MCF 10A (cell line): ENCODE measurements around the gene MAEA. TPM values are rescaled to one million over a fixed set of nuclear protein-coding genes. Genes with fewer than 3 reads are reported as not detected.

Experiments used
- BruUV-seq: library from RNA; stranded (reverse); fragments of 400-500 nt; replicated peaks from 2 replicates; lab custom pipeline; 2021; lab: Mats Ljungman, UMichigan
- CTCF ChIA-PET: fragments of 300-600 bp; sonication (Branson Sonifier 250); formaldehyde crosslinking; extraction: SDS; loops from one replicate; lab custom pipeline; 2021; ENCODE audit warnings: antibody characterized with exemption, inconsistent platforms; lab: Yijun Ruan, JAX
- POLR2A ChIA-PET: fragments of 300-600, 350-650 bp; sonication (Branson Sonifier 250); formaldehyde crosslinking; extraction: SDS; loops from one replicate; lab custom pipeline; 2020; ENCODE audit warnings: antibody characterized with exemption, inconsistent platforms; lab: Yijun Ruan, JAX
- DNase-seq: peaks from one replicate; pipeline ENCODE4 v3.0.0-alpha.2; 2018; ENCODE audit not compliant: unreplicated experiment
- H3K27ac Mint-ChIP-seq: one replicate; pipeline ENCODE4 v1.8.0; 2022; ENCODE audit warnings: mild to moderate bottlenecking, low read depth, mixed read lengths; ENCODE audit not compliant: unreplicated experiment
- H3K27me3 Mint-ChIP-seq: one replicate; pipeline ENCODE4 v1.8.0; 2022; ENCODE audit warnings: mixed read lengths; ENCODE audit not compliant: insufficient read depth, unreplicated experiment
- H3K36me3 Mint-ChIP-seq: one replicate; pipeline ENCODE4 v1.8.0; 2022; ENCODE audit warnings: mild to moderate bottlenecking, moderate library complexity, mixed read lengths; ENCODE audit not compliant: insufficient read depth, unreplicated experiment
- H3K4me1 Mint-ChIP-seq: one replicate; pipeline ENCODE4 v1.8.0; 2022; ENCODE audit warnings: mixed read lengths; ENCODE audit not compliant: insufficient read depth, unreplicated experiment
- H3K4me3 Mint-ChIP-seq: one replicate; pipeline ENCODE4 v1.8.0; 2022; ENCODE audit warnings: mild to moderate bottlenecking, moderate library complexity, mixed read lengths; ENCODE audit not compliant: unreplicated experiment
- H3K9me3 Mint-ChIP-seq: one replicate; pipeline ENCODE4 v1.8.0; 2022; ENCODE audit warnings: mixed read lengths; ENCODE audit not compliant: unreplicated experiment
- intact Hi-C: fragments of 100-400 bp; cut with micrococcal nuclease; formaldehyde crosslinking; loops from 2 replicates; pipeline ENCODE4 v1.14.1; 2022
- total RNA-seq: library from RNA; stranded (reverse); gene quantifications from 2 replicates; pipeline ENCODE4 v1.2.3, GENCODE V29; 2022
- TF ChIP-seq, protein P1 (sequence below): fragments of 200-600 bp; IDR thresholded peaks from one replicate; pipeline ENCODE4 v1.8.0; 2022; ENCODE audit warnings: antibody characterized with exemption, mild to moderate bottlenecking; ENCODE audit not compliant: unreplicated experiment

MAEA gene
- total RNA-seq, 1 experiment from 2014 or later = 89.6 TPM

GRCh38 chr4:1381944-1382541, 92.4 kb downstream of the MAEA start:
- Mint-ChIP-seq H3K4me1 (no peaks in the 10 kb centered on the region), H3K4me3 (no peak overlapping the region), H3K27ac (no peak overlapping the region), H3K27me3 (no peaks in the 10 kb centered on the region), H3K9me3 (no peaks in the 10 kb centered on the region), H3K36me3 (peaks cover 33% of the 10 kb centered on the region)
- CTCF ChIA-PET = interaction anchor here (0.6 kb wide), 1 partner anchor 190 kb away, joined by 3 read pairs; no protein-coding TSS in a partner anchor
- no peak for DNase-seq
- intact Hi-C loops = no loop called here
- TF ChIP-seq, protein P1, sequence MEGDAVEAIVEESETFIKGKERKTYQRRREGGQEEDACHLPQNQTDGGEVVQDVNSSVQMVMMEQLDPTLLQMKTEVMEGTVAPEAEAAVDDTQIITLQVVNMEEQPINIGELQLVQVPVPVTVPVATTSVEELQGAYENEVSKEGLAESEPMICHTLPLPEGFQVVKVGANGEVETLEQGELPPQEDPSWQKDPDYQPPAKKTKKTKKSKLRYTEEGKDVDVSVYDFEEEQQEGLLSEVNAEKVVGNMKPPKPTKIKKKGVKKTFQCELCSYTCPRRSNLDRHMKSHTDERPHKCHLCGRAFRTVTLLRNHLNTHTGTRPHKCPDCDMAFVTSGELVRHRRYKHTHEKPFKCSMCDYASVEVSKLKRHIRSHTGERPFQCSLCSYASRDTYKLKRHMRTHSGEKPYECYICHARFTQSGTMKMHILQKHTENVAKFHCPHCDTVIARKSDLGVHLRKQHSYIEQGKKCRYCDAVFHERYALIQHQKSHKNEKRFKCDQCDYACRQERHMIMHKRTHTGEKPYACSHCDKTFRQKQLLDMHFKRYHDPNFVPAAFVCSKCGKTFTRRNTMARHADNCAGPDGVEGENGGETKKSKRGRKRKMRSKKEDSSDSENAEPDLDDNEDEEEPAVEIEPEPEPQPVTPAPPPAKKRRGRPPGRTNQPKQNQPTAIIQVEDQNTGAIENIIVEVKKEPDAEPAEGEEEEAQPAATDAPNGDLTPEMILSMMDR = no peak
- POLR2A ChIA-PET = no interaction called here
- BruUV-seq = no TSS peak

DNA sequence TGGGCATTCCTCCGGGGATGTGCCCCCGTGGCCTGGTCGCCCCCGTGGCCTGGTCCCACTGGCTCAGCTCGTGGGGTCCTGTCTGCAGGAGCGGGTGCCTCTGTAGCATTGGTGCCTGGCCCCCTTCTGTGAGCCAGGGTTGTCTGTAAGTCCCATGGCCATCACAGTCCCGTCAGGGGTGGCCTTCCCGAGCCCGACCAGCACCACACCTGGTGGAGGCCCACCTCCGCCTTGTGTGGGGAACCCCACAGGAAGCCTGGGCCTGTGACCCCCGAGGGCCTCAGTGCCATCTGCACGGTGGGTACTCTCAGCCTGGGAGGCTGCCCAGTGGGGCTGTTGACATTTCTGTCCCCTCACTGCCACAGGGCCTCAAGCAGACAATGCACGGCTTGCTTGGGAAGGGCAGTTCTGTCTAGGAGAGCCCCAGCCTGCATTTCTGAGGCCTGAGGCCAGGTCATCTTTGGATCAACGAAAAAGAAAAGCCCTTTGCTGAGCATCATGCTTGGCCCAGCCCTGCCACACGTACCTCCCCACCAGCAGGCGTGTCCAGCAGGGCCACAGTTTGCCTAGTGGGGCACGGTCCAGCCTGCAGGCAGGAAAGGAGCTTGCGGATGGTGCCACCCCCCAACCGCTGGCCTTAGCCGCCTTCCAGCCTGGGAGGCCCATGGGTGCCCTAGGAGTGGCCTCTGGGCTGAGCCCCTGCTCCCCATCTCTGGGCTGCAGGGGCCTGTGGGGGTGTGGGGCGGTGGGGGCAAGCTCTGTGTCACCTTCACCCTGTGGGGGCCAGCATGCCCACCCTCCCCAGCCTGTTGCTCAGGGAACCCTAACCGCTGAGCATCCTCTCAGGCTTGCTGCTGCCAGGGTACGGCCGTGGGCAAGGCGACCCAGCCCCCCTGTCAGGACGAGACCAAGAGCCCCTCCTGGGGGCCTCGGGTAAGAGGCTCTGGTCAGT, 93.4 kb downstream of the MAEA start:
- ChIA-PET CTCF (no interaction called here), POLR2A (interaction anchor here (0.7 kb wide), 1 partner anchor 10 kb away, joined by 3 read pairs; no protein-coding TSS in a partner anchor)
- Mint-ChIP-seq H3K27ac (no peak overlapping the region), H3K36me3 (peaks cover 36% of the 10 kb centered on the region), H3K9me3 (no peaks in the 10 kb centered on the region), H3K4me3 (no peak overlapping the region), H3K4me1 (no peaks in the 10 kb centered on the region), H3K27me3 (no peaks in the 10 kb centered on the region)
- BruUV-seq = no TSS peak
- intact Hi-C loops = no loop called here
- TF ChIP-seq, protein P1 = no peak
- no peak for DNase-seq

DNA sequence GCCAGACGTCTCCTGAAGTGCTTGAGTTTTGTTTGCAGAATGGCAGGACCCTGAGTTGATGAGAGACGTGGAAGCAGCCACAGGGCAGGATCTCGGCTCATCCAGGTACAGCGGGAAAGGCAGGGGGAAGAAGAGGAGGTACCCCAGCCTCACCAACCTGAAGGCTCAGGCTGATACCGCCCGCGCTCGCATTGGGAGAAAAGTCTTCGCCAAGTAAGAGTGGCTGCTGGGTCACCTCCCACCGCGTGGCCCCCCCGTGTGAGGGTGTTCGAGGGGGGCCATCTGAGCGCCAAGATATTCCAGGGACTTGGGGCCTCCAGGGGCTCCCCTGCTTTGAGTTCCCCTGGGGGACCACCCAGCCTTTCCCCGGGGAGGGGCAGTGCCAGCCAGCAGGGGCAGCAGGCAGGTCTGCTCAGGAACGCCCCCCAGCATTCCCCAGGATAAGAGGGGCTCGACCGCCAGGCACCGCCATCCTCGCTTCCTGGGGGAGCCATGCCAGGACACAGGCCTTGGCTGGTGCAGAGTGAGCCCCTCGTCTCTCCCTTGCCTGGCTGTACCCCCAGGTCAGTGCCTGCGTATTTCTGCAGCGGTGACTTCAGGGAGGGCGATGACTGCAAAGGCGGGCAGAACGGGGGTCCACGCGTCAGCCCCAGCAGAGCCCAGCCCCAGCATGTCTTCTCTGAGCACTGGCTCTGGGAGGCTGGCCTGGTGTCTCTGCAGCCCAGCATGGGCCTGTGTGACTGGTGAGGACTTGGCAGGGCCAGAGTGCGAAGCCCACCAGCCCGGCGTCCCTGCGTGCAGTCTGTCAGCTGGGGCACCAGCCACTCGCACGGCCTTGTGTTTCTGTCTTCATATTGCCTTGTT, 94.3 kb downstream of the MAEA start:
- peaks cover 32% of the 10 kb centered on the region for H3K36me3 Mint-ChIP-seq
- H3K4me3 Mint-ChIP-seq = no peak overlapping the region
- H3K4me1 Mint-ChIP-seq = no peaks in the 10 kb centered on the region
- intact Hi-C loops = no loop called here
- TF ChIP-seq, protein P1 = no peak
- no TSS peak for BruUV-seq
- ChIA-PET CTCF (no interaction called here), POLR2A (interaction anchor here (0.7 kb wide), 1 partner anchor 11 kb away, joined by 3 read pairs; no protein-coding TSS in a partner anchor)
- no peak for DNase-seq
- H3K9me3 Mint-ChIP-seq = peaks cover 9% of the 10 kb centered on the region
- no peaks in the 10 kb centered on the region for H3K27me3 Mint-ChIP-seq
- H3K27ac Mint-ChIP-seq = no peak overlapping the region
